Bronchus fibroblast of lung (primary cell): ENCODE measurements around the gene SEMA3G. TPM values are rescaled to one million over a fixed set of nuclear protein-coding genes. Genes with fewer than 3 reads are reported as not detected.

ENCODE experiments used
- total RNA-seq: library from RNA; depleted of rRNA; stranded (reverse); fragments of >200 nt; gene quantifications from 2 replicates; pipeline ENCODE4 v1.2.3, GENCODE V29; 2015

Gene SEMA3G
- total RNA-seq, result not detected in 2 replicates

GRCh38 chr3:52444860-52445793, at the start of gene SEMA3G:
Gene SEMA3G (minus strand): TSS chr3:52445103. CDS start chr3:52445027, 76 bp downstream.

DNA sequence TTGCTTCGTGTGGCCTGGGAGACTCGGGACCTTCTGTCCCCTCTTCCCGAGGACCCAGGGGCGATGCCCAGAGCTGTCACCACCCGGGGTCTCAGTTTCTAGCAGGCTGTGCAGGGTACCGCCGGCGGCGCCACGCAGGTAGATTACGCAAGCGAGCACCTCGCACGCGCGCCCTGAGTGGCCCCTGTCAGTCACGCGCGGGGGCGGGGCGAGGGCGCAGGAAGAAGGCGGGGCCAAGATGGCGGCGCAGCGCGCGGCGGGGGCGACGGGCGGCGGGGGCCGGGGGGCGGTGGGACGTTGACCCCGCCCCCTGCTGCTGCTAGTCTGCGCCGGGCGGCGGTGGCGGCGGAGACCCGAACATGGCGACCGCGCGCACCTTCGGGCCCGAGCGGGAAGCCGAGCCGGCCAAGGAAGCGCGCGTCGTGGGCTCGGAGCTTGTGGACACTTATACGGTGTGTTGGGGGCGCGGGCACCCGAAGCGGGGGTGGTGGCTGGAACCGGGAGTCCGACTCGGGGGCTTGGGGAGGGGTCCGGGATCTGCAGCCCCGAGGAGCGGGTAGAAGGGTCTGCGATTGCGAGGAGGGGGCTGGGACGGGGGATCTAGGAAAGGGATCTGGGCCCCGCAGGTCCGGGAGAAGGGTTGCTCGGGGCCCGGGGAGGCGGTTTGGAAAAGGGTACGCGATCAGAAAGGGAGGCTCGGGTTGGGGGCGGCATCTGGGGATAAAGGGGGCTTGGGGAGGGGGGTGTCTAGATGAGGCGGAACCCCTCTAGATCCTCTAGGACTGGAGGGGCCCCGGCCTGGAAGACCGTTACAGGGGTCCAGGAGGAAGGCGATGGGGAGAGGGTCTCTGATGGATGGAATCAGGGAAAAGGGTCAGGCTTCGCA, 10.6 kb upstream of the SEMA3G start, which contains the start of gene NISCH:
NISCH (plus strand) TSS at position 322 of the 886 bp plus-strand sequence; CDS start at position 360, 38 bp downstream.

GRCh38 chr3:52453496-52454249, 8.8 kb upstream of the SEMA3G start, which contains the start of gene TNNC1:
Gene TNNC1 (minus strand): TSS chr3:52454041. CDS start chr3:52454015, 26 bp downstream.

Other genes with a start within 250 kb of the SEMA3G start
- gene ALAS1, start 246.9 kb downstream of the SEMA3G start, total RNA-seq, result 44.6 and 44.7 TPM in 2 replicates
- gene TLR9, start 219.5 kb downstream of the SEMA3G start, total RNA-seq, result under 0.01 TPM in 1 of 2 replicates, not detected in the other
- gene TWF2, start 205.9 kb downstream of the SEMA3G start, total RNA-seq, result 195 TPM in 2 replicates
- gene PPM1M, start 199.3 kb downstream of the SEMA3G start, total RNA-seq, result 14.5 and 15.6 TPM in 2 replicates
- gene WDR82, start 166.5 kb downstream of the SEMA3G start, total RNA-seq, result 40.9 and 44.9 TPM in 2 replicates
- gene GLYCTK, start 157.3 kb downstream of the SEMA3G start, total RNA-seq, result 13.4 and 15.5 TPM in 2 replicates
- 0.50 and 0.74 TPM in 2 replicates for gene DNAH1, start 128.8 kb downstream of the SEMA3G start, total RNA-seq
- 75.0 and 75.8 TPM in 2 replicates for gene BAP1, start 35.1 kb downstream of the SEMA3G start, total RNA-seq
- gene PHF7, start 34.4 kb downstream of the SEMA3G start, total RNA-seq, result 3.9 and 7.6 TPM in 2 replicates
- 0.74 TPM in 1 of 2 replicates, not detected in the other for gene TNNC1, start 8.9 kb upstream of the SEMA3G start, total RNA-seq
- gene NISCH, start 10.5 kb upstream of the SEMA3G start, total RNA-seq, result 31.4 and 31.5 TPM in 2 replicates
- gene STAB1, start 50.2 kb upstream of the SEMA3G start, total RNA-seq, result 0.50 and 0.59 TPM in 2 replicates
- gene NT5DC2, start 88.8 kb upstream of the SEMA3G start, total RNA-seq, result 220 and 265 TPM in 2 replicates
- 1.2 and 20.8 TPM in 2 replicates for gene UQCC5, start 91.5 kb upstream of the SEMA3G start, total RNA-seq
- 42.2 and 48.6 TPM in 2 replicates for gene PBRM1, start 240.8 kb upstream of the SEMA3G start, total RNA-seq
- 73.6 and 87.3 TPM in 2 replicates for gene GNL3, start 240.9 kb upstream of the SEMA3G start, total RNA-seq